ENCODE results near the gene STX1B. TPM values are rescaled to one million over a fixed set of nuclear protein-coding genes. Genes with fewer than 3 reads are reported as not detected.
A peak's percentile ranks its signal among the peaks of the same experiment; 100 is the strongest.

STX1B gene
- total and polyA plus RNA-seq, 7 experiments from 2014 or later = 0.37 to 5.2 (median 4.2) TPM

- peak overlapping the region; percentile 93 for H3K27ac ChIP-seq (ENCODE audit: low read depth, low read length)
- H3K4me1 ChIP-seq (ENCODE audit: control insufficient read depth in 2 of 2, insufficient read depth in 2 of 2, low read length in 2 of 2) = peaks cover 16 to 22% of the 10 kb centered on the region in 2 donors
- Mint-ChIP-seq H3K4me3 (peak overlapping the region; percentile 81 to 96 (median 90)), H3K27ac (peak overlapping the region; percentile 87 to 97 (median 91)), H3K9me3 (no peaks in the 10 kb centered on the region), H3K36me3 (peaks cover 13 to 28% (median 19%) of the 10 kb centered on the region in 5 donors), H3K27me3 (peaks cover 0 to 3% (median 0%) of the 10 kb centered on the region in 5 donors), H3K4me1 (peaks cover 23 to 44% (median 32%) of the 10 kb centered on the region in 7 donors)
- CTCF ChIA-PET = interaction anchor here (1.0 to 1.1 kb wide), 2 partner anchors 114 to 502 kb away, joined by 3 to 5 read pairs; no protein-coding TSS in a partner anchor
- peaks cover 12 to 45% (median 13%) of the 10 kb centered on the region in 3 experiments for H3K36me3 ChIP-seq (ENCODE audit: control insufficient read depth in 2 of 3, insufficient read depth in 3 of 3, low read length in 3 of 3)
- peak in 1 of 9 donors; percentile 70 for DNase-seq
- intact Hi-C loops (cut with micrococcal nuclease) = loop anchor here (5.0 to 10.0 kb wide), 2 partner anchors 39 to 916 kb away; partner anchors contain the start of gene ZNF267 (in 1 of the 2)
- no peaks in the 10 kb centered on the region for H3K9me3 ChIP-seq (ENCODE audit: control insufficient read depth in 2 of 3, low read length in 3 of 3)
- POLR2A ChIA-PET = interaction anchor here (0.6 to 2.1 kb wide), 8 partner anchors 20 to 159 kb away, joined by 3 to 7 read pairs (median 4); partner anchors contain the start of genes HSD3B7, KAT8, STX4 and VKORC1
- ATAC-seq = peak; percentile 40
- H3K27me3 ChIP-seq (ENCODE audit: control insufficient read depth in 2 of 2, insufficient read depth in 2 of 2, low read length in 2 of 2) = no peaks in the 10 kb centered on the region
- peak overlapping the region; percentile 32 for H3K4me3 ChIP-seq (ENCODE audit: low read length)
These were observed 52.0 kb downstream of the STX1B start for GRCh38 chr16:30958175-30959079.

DNA sequence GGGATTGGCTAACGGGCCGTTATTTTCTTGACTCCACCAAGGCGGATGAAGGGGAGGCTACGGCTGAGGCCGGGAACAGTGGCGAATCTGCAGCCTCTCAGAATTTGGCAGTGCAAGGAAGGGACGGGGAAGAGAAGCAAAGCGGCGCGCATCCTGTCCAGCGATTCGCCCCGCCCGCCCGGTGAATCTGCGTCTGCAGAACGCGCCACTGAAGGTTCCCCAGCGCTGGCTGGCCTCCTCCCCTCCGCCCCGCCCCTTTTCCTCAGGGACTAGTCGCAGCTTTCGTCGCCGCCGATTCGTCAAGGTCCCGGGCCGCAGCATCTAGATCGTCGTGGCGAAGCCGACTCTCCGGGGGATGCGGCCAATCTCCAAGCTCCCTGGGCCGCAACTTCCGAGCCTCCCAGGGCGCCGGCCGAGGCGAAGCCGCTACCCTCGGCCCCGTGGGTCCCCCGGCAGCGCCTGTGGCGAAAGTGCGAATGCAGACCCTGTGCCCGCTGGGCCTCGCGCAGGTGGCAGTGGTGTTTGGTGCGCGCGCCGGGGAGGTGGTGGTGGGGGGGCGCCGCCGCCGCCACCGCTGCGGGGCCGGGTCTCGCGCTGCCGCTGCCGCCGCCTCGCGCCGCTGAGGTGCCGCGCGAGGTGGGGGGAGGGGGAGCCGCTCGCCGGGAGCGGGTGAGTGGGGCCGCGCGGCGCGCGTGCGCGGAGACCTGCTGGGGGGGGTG, 52.8 kb downstream of the STX1B start, which contains the start of gene SETD1A:
Gene SETD1A (plus strand): TSS at position 299 of the 719 bp plus-strand sequence. CDS start 978 bp downstream, outside the sequence.
- H3K27ac Mint-ChIP-seq = peak within 1 kb of the TSS; percentile 97 to 100 (median 98)
- Histone ChIP-seq H3K9me3 (ENCODE audit: control insufficient read depth in 2 of 3, low read length in 3 of 3) (no peaks in the 10 kb centered on the region), H3K27me3 (ENCODE audit: control insufficient read depth in 2 of 2, insufficient read depth in 2 of 2, low read length in 2 of 2) (no peaks in the 10 kb centered on the region), H3K27ac (ENCODE audit: low read depth, low read length) (peak within 1 kb of the TSS; percentile 93), H3K4me1 (ENCODE audit: control insufficient read depth in 2 of 2, insufficient read depth in 2 of 2, low read length in 2 of 2) (peaks cover 16 to 22% of the 10 kb centered on the region in 2 donors), H3K36me3 (ENCODE audit: control insufficient read depth in 2 of 3, insufficient read depth in 3 of 3, low read length in 3 of 3) (peaks cover 6 to 37% (median 13%) of the 10 kb centered on the region in 3 experiments), H3K4me3 (ENCODE audit: low read length) (peak within 1 kb of the TSS; percentile 100)
- peaks cover 23 to 46% (median 29%) of the 10 kb centered on the region in 7 donors for H3K4me1 Mint-ChIP-seq
- ATAC-seq = peak; percentile 93
- intact Hi-C loops (cut with micrococcal nuclease) = loop anchor here (1.0 to 10.0 kb wide), 17 partner anchors 8 to 917 kb away; partner anchors contain the start of genes FBXL19 (in 2 of the 2), KAT8 (in 2 of the 2), STX4 (in 2 of the 2) and ZNF646 (in 2 of the 2)
- CTCF ChIA-PET = interaction anchor here (1.1 kb wide), 1 partner anchor 113 kb away, joined by 5 read pairs; no protein-coding TSS in a partner anchor
- peaks cover 6 to 21% (median 14%) of the 10 kb centered on the region in 5 donors for H3K36me3 Mint-ChIP-seq
- DNase-seq = peak; percentile 94 to 99 (median 97)
- H3K27me3 Mint-ChIP-seq = peaks cover 0 to 3% (median 0%) of the 10 kb centered on the region in 5 donors
- POLR2A ChIA-PET = interaction anchor here (0.6 to 2.1 kb wide), 9 partner anchors 19 to 519 kb away, joined by 3 to 7 read pairs (median 4); partner anchors contain the start of genes HSD3B7, KAT8, VKORC1 and ZNF646
- peak within 1 kb of the TSS; percentile 81 to 97 (median 96) for H3K4me3 Mint-ChIP-seq
- H3K9me3 Mint-ChIP-seq = no peaks in the 10 kb centered on the region

DNA sequence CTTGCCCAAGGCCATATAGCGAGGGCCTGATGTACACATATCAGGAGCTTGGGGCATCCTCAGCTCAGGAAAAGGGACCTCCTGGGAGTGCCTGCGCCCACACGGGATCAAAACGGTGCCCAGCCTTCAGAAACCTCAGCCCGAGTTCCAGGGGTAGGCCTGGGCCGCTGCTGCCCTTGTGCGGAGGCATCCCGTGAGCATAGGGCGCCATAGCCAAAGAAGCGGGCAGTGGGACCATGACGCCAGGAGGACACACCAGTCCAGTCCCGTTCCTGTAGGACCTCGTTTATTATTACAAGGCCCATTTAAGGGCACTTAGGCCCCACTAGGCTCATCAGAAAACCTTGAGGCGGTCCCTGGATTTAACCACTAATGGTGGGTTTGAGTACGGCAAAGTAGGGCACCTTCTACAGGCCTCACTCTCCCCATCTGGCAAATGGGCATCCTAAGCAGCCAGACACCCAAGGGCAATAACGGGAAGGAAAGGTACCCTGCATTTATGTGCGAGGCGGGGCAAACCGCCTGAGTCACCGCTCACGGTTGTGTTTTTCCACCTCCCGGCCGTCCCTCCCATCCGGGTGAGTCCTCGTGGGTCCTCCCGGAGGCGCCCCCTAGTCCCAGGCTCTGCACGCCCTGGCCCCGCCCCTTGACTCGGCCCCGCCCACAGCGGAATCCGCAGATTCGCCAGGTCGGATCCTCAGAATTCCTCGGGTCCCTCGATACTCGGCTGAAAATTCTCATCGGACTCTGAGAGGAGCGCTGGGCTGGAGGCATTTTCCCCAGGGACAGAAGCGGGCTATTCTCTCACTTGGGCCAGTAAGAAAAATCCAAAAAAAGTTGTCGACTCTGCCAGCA, 53.6 kb downstream of the STX1B start:
- Mint-ChIP-seq H3K27ac (peak overlapping the region; percentile 97 to 100 (median 98)), H3K36me3 (peaks cover 6 to 18% (median 12%) of the 10 kb centered on the region in 5 donors), H3K27me3 (peaks cover 0 to 3% (median 0%) of the 10 kb centered on the region in 5 donors), H3K4me3 (peak overlapping the region; percentile 81 to 97 (median 96)), H3K9me3 (no peaks in the 10 kb centered on the region), H3K4me1 (peaks cover 23 to 46% (median 30%) of the 10 kb centered on the region in 7 donors)
- Histone ChIP-seq H3K36me3 (ENCODE audit: control insufficient read depth in 2 of 3, insufficient read depth in 3 of 3, low read length in 3 of 3) (peaks cover 6 to 29% (median 13%) of the 10 kb centered on the region in 3 experiments), H3K27me3 (ENCODE audit: control insufficient read depth in 2 of 2, insufficient read depth in 2 of 2, low read length in 2 of 2) (no peaks in the 10 kb centered on the region), H3K27ac (ENCODE audit: low read depth, low read length) (peak overlapping the region; percentile 93), H3K4me3 (ENCODE audit: low read length) (peak overlapping the region; percentile 100), H3K4me1 (ENCODE audit: control insufficient read depth in 2 of 2, insufficient read depth in 2 of 2, low read length in 2 of 2) (peaks cover 16 to 22% of the 10 kb centered on the region in 2 donors), H3K9me3 (ENCODE audit: control insufficient read depth in 2 of 3, low read length in 3 of 3) (no peaks in the 10 kb centered on the region)
- ATAC-seq = peak; percentile 75
- intact Hi-C loops (cut with micrococcal nuclease) = loop anchor here (1.0 to 10.0 kb wide), 17 partner anchors 8 to 918 kb away; partner anchors contain the start of genes FBXL19 (in 2 of the 2), KAT8 (in 2 of the 2), STX4 (in 2 of the 2) and ZNF646 (in 2 of the 2)
- POLR2A ChIA-PET = interaction anchor here (0.7 to 2.1 kb wide), 9 partner anchors 28 to 520 kb away, joined by 3 to 7 read pairs (median 4); partner anchors contain the start of genes HSD3B7, KAT8, VKORC1 and ZNF646
- DNase-seq = peak; percentile 60 to 91 (median 75)
- CTCF ChIA-PET = interaction anchor here (1.0 to 1.1 kb wide), 2 partner anchors 113 to 917 kb away, joined by 3 to 5 read pairs; partner anchors contain the start of gene ZNF267

GRCh38 chr16:30954993-30955392, 55.4 kb downstream of the STX1B start:
- peaks cover 0 to 3% (median 0%) of the 10 kb centered on the region in 5 donors for H3K27me3 Mint-ChIP-seq
- Histone ChIP-seq H3K27ac (ENCODE audit: low read depth, low read length) (no peak overlapping the region), H3K27me3 (ENCODE audit: control insufficient read depth in 2 of 2, insufficient read depth in 2 of 2, low read length in 2 of 2) (no peaks in the 10 kb centered on the region), H3K36me3 (ENCODE audit: control insufficient read depth in 2 of 3, insufficient read depth in 3 of 3, low read length in 3 of 3) (peaks cover 0 to 11% (median under 1%) of the 10 kb centered on the region in 3 experiments), H3K4me3 (ENCODE audit: low read length) (no peak overlapping the region), H3K4me1 (ENCODE audit: control insufficient read depth in 2 of 2, insufficient read depth in 2 of 2, low read length in 2 of 2) (peaks cover 25 to 30% of the 10 kb centered on the region in 2 donors), H3K9me3 (ENCODE audit: control insufficient read depth in 2 of 3, low read length in 3 of 3) (no peaks in the 10 kb centered on the region)
- peak overlapping the region in 1 of 10 donors; percentile 61 for H3K4me3 Mint-ChIP-seq
- peaks cover 24 to 48% (median 29%) of the 10 kb centered on the region in 7 donors for H3K4me1 Mint-ChIP-seq
- POLR2A ChIA-PET = interaction anchor here (0.6 to 1.3 kb wide), 3 partner anchors 9 to 536 kb away, joined by 3 to 4 read pairs (median 3); no protein-coding TSS in a partner anchor
- intact Hi-C loops (cut with micrococcal nuclease) = loop anchor here (5.0 to 10.0 kb wide), 2 partner anchors 42 to 920 kb away; partner anchors contain the start of gene ZNF267 (in 1 of the 2)
- H3K9me3 Mint-ChIP-seq = peaks cover 0 to 1% (median 0%) of the 10 kb centered on the region in 11 donors
- peaks cover 2 to 8% (median 4%) of the 10 kb centered on the region in 5 donors for H3K36me3 Mint-ChIP-seq
- H3K27ac Mint-ChIP-seq = peak overlapping the region in 2 of 9 donors; percentile 42 to 57
- DNase-seq (no peak), ATAC-seq (no peak)
- CTCF ChIA-PET = interaction anchor here (0.6 to 1.2 kb wide), 2 partner anchors 13 to 15 kb away, joined by 3 to 8 read pairs; no protein-coding TSS in a partner anchor

All from naive thymus-derived CD4-positive, alpha-beta T cell (primary cell).